Renal cortex interstitium (tissue), 11 donors: Measurements from ENCODE around the gene HPSE. TPM values are rescaled to one million over a fixed set of nuclear protein-coding genes. Genes with fewer than 3 reads are reported as not detected.

ENCODE experiments used
- DNase-seq, 11 donors: peaks; one replicate each; pipeline ENCODE4 v3.0.0-alpha.2; 2013; ENCODE audit warnings: low read depth in 9 of 11, low spot score in 4 of 11; ENCODE audit errors: extremely low read depth in 1 of 11
- polyA plus RNA-seq, 3 donors: library from polyadenylated mRNA; unstranded; fragments of 120-200 nt; gene quantifications; one replicate each; pipeline ENCODE4 v1.2.1, GENCODE V29; 2013; ENCODE audit not compliant: insufficient read length in 3 of 3

HPSE gene
- polyA plus RNA-seq, 3 donors = 1.2 to 3.0 (median 1.7) TPM

- DNase-seq = no peak
Measured at GRCh38 chr4:83261307-83261706, 73.3 kb downstream of the HPSE start.

DNA sequence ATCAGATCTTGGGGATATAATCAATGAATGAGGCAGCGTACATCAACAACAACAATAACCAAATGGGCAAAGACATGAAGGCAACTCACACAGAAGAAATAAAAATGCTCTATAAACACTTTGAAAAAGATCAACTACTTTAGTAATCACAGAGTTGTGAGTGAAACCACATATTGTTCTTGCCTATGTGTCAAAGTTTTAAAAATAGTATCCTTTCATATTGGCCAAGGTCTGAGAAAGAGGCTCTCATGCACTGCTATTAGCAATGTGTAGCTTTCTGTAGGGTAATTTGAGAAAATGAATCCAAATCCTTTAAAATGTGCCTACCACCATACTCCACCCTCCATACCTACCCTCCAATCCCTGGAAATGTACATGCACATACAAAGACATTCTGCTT lies 75.1 kb downstream of the HPSE start:
- no peak for DNase-seq

- DNase-seq = no peak
Measured at GRCh38 chr4:83258461-83258860, 76.2 kb downstream of the HPSE start.

DNA sequence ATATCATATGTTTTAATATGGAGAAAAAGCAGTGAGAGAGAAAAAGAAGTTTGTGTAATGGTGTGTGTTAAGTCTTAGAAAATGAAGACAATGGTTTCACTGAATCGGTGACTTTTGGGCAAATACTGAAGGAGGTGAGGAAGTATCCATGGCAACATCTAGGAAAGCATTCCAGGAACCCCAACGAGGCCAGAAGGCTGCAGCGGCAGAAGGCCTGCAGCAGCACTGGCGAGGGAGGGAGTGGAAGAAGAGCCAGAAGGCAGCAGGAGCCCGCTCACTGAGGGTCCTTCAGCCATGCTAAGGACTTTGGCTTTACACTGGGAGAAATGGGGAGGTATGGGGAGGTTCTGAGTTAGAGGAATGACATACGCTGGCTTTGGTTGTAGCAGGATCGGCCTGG lies 76.8 kb downstream of the HPSE start:
- no peak for DNase-seq

DNA sequence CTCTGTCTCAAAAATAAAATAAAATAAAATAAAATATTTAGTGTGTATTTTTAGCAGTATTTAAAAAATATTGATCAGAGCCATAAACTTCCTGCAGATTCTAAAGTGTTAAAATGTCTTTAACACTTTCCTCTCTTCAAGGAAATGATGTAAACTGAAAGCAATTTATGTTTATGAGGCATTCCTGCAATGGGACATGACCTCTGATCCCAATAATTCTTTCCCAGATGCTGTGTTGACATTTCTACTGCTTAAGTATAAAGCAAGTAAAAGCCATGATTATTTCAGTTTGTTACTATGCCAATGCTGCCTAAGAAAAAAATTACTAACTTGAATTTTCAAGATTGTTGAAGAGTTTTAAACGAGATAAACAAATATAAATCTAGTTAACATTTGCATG lies 79.1 kb downstream of the HPSE start:
- peak; percentile 25 to 69 (median 40) for DNase-seq

DNA sequence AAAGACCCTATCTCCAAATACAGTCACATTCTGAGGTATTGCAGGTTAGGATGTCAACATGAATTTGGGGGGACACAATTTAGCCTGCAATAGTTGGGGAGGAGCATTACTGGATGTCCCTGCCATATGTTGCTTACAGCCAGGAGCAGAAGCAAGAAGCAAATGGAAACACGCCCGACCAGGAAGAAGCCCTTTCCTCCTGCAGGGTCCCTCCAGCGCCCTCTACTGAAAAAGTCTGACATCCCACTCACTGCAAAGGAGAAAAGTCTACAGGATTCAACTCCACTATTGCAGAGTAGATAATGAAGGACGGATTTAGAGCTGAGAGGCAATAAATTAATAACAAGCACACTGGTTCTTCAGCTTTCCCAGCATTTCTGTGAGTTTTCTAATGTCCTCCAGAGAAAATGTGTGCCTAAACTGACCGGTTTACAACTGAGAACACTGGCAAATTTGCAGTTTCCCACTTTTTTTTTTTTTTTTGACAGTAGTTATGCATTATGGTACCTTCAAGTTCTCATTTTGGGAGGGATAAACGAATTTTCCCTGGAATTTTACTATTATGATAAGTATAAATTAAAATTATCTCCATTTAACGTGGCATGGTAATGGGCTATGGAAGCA lies 81.8 kb downstream of the HPSE start:
- peak in 9 of 11 donors; percentile 11 to 33 (median 15) for DNase-seq

- no peak for DNase-seq
Measured at GRCh38 chr4:83251447-83251830, 83.2 kb downstream of the HPSE start.

- DNase-seq = no peak
Measured at GRCh38 chr4:83250687-83251446, 83.8 kb downstream of the HPSE start.

DNA sequence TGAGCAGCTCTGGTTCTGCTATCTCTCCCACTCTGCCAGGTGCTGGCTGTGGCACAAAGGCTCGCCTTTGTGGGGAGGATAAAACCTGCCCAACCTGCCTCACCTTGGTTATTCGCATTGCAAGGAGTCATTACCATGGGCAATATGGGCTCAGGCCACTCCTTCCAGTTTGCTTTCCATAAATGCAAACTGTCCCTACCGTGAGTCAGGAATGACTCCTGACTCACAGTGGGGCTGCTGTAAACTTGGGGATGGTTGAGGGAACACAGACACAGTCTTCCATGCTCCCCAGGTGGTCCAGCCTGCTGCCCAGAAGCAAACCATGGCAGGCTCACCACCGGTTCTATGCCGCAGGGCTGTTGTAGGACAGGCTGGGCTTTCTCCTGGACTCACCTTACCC lies 86.2 kb downstream of the HPSE start:
- DNase-seq = no peak

DNA sequence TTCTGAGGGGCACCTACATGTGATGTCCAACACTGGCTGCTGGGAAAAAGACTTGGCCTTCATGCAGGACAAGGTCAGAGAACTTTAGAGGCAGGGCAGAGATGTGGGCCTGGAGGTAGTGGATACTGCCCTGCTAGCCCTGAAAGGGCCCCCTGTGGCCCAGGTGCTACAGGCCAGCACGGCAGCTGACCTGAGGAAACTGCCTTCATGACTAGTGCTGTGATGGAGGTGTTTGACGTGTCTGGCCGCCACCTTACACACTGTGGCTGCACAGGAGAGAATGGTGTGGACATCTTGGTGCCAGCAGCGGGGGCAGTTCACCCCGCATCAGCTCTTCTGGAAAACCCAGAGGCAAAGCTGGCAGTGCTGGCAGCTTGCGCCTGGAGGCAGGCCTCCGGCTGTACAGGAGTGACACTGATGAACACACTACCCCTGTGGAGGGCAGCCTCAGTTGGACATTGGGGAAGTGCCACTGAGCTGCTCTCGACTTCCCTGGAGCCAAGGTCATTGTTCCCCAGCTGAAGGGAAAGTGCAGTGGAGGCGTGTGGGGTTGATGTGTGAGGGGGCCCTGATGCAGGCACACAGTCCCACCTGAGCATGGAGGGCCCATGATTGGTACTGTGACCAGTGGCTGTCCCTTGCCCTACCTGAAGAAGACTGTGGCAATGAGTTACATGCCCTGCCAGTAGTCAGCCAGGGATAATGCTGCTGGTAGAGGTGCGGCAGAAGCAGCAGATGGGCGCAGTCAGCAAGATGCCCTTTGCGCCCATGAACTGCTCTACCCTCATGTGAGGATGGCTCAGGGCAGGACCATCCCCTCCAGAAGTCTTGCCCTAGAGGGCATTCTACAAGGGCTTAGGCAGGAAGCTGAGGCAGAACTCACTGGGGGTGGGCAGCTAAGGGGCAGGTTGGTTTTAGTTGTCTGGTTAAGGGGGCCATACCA lies 87.0 kb downstream of the HPSE start:
- DNase-seq = no peak

Other genes starting within 250 kb of the HPSE start
- gene PLAC8, start 220.1 kb downstream of the HPSE start, polyA plus RNA-seq = 1 to 10 TPM; 2.2 to 4.2 (median 3.4) TPM
- gene COQ2, start 50.0 kb downstream of the HPSE start, polyA plus RNA-seq = 10 to 100 TPM; 14.2 to 15.8 (median 15.0) TPM
- 10 to 100 TPM; 14.6 to 18.0 (median 15.9) TPM for gene HELQ, start 121.0 kb upstream of the HPSE start, polyA plus RNA-seq
- 10 to 100 TPM; 61.6 to 82.5 (median 66.8) TPM for gene MRPS18C, start 121.2 kb upstream of the HPSE start, polyA plus RNA-seq
- 10 to 100 TPM; 23.8 to 33.8 (median 31.0) TPM for gene ABRAXAS1, start 150.3 kb upstream of the HPSE start, polyA plus RNA-seq
- gene GPAT3, start 201.3 kb upstream of the HPSE start, polyA plus RNA-seq = 10 to 100 TPM; 13.4 to 37.0 (median 26.2) TPM